ENCODE measurements around the gene PRDM15. TPM values are rescaled to one million over a fixed set of nuclear protein-coding genes. Genes with fewer than 3 reads are reported as not detected.

Gene PRDM15
- total RNA-seq, 2 donors from 2014 or later, result 6.7 to 18.1 TPM

- intact Hi-C loops (cut with DNase I), result no loop called here
- TF ChIP-seq CTCF (IDR thresholded peaks at IDR 0.05) (no peak), POLR2A (IDR thresholded peaks at IDR 0.05) (no peak), POLR2AphosphoS5 (IDR thresholded peaks at IDR 0.05) (no peak)
- H3K36me3 ChIP-seq, result no peaks in the 10 kb centered on the region
- H3K4me1 ChIP-seq (replicated peaks), result peaks cover 23% of the 10 kb centered on the region
- WGBS, result 81% methylated on average over 11 of the region's 11 CpGs
- no peaks in the 10 kb centered on the region for H3K9me3 ChIP-seq
- no peak overlapping the region for H3K27ac ChIP-seq
- no peak for DNase-seq (ENCODE audit: low spot score)
- no peak overlapping the region for H3K4me3 ChIP-seq
- H3K27me3 ChIP-seq (replicated peaks; ENCODE audit: insufficient read depth), result no peaks in the 10 kb centered on the region
These were observed 119.8 kb downstream of the PRDM15 start for GRCh38 chr21:41759214-41759840.

DNA sequence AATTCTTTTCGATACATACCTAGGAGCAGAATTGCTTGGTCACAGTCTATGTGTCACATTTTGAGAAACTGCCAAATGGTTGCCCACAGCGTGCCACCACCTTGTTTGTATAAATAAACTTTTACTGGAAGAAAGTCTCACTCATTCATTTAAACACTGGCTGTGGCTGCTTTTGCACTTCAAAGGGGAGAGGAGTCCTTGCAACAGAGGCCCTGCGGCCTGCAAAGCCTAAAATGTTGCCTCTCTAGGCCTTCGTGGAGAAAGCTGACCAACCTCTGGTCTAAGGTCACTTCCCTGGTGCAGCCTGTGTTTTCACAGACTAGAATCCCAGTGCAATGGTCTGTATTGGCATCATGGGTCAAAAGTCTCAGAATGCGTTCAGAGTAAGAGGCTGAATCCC lies 120.6 kb downstream of the PRDM15 start:
- peaks cover 23% of the 10 kb centered on the region for H3K4me1 ChIP-seq (replicated peaks)
- intact Hi-C loops (cut with DNase I), result no loop called here
- H3K36me3 ChIP-seq, result no peaks in the 10 kb centered on the region
- WGBS, result 63% methylated on average over 5 of the region's 5 CpGs
- no peaks in the 10 kb centered on the region for H3K9me3 ChIP-seq
- no peaks in the 10 kb centered on the region for H3K27me3 ChIP-seq (replicated peaks; ENCODE audit: insufficient read depth)
- H3K27ac ChIP-seq, result no peak overlapping the region
- DNase-seq (ENCODE audit: low spot score), result no peak
- TF ChIP-seq POLR2AphosphoS5 (IDR thresholded peaks at IDR 0.05), result no peak
- no peak overlapping the region for H3K4me3 ChIP-seq

DNA sequence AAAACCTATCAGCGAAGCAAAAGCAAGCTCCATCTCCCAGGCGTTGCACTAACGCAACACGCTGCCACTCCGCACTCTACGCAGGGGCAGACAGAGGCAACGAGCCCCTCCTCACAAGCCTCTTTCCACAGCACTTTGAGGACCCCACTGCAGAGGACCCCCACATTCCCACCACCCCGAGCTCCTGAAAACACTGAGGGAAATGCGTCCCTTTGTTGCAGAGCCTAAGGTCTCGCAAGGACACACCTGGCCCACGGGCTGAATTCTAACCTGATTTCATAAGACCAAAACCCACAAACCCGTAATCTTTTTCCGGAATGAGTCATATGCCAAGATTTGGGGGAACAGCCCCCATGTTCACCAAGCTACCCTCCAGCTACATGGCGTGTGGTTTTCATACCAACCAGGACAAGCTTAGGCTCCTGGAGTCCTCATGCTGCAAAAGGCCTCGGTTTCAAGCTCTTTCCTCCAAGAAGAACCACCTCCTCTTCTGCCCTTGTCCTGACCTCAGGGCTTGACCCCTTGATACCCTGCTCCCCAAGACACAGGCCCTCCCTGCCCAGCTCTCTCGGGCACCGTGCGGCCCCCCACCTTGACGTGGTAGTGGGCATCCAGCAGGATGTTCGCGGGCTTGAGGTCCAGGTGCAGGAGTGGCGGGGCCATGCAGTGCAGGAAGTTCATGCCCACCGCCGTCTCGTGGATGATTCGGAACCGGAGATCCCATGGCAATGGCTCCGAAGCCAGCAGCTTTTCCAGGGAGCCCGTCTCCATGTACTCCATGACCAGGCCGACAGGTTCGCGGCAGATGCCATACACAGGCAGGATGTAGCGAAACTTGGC lies 123.0 kb downstream of the PRDM15 start:
- no peak for TF ChIP-seq POLR2A (IDR thresholded peaks at IDR 0.05)
- no peak for TF ChIP-seq POLR2AphosphoS5 (IDR thresholded peaks at IDR 0.05)
- no peak for TF ChIP-seq CTCF (IDR thresholded peaks at IDR 0.05)
- DNase-seq (ENCODE audit: low spot score), result no peak
- H3K9me3 ChIP-seq, result no peaks in the 10 kb centered on the region
- H3K36me3 ChIP-seq, result no peaks in the 10 kb centered on the region
- WGBS, result 91% methylated on average over 33 of the region's 33 CpGs
- no peak overlapping the region for H3K27ac ChIP-seq
- H3K4me3 ChIP-seq, result no peak overlapping the region
- H3K4me1 ChIP-seq (replicated peaks), result peaks cover 25% of the 10 kb centered on the region
- no peaks in the 10 kb centered on the region for H3K27me3 ChIP-seq (replicated peaks; ENCODE audit: insufficient read depth)
- intact Hi-C loops (cut with DNase I), result no loop called here

DNA sequence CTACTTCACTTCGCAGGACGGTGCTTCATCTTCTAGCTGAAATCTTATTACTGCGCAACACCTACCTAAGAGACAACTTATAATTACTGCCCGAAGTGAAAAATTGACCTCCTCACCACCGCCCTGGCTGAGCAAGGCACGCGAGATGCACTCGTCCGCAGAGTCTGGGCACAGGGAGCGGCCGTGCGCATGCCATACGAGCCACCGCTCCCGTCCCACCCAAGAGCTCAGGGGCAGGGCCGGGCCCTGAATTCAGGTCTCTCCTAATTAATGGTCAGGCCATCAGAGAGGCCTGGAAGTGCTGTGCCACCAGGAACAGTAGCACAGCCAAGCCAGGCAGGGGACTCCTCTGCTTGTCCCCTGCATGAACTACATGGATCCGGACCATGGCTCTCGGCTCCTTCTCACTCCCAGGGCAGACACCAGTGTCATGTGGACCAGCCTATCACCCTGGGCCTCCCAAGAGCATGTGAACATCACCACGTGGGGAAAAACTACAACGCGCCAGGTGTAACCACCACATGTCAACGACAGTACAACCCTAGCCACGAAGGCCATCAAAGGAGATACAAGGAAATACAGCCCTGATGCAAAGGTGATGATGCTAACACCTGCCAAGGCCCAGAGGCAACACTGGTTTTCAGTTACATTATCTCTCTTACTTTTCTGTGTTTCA lies 123.7 kb downstream of the PRDM15 start:
- DNase-seq (ENCODE audit: low spot score), result no peak
- TF ChIP-seq CTCF (IDR thresholded peaks at IDR 0.05) (no peak), POLR2AphosphoS5 (IDR thresholded peaks at IDR 0.05) (no peak), POLR2A (IDR thresholded peaks at IDR 0.05) (no peak)
- intact Hi-C loops (cut with DNase I), result no loop called here
- Histone ChIP-seq H3K9me3 (no peaks in the 10 kb centered on the region), H3K4me1 (replicated peaks) (peaks cover 24% of the 10 kb centered on the region), H3K27me3 (replicated peaks; ENCODE audit: insufficient read depth) (no peaks in the 10 kb centered on the region), H3K4me3 (no peak overlapping the region), H3K36me3 (no peaks in the 10 kb centered on the region), H3K27ac (no peak overlapping the region)
- WGBS, result 88% methylated on average over 23 of the region's 23 CpGs

- intact Hi-C loops (cut with DNase I), result no loop called here
- Histone ChIP-seq H3K27me3 (replicated peaks; ENCODE audit: insufficient read depth) (no peaks in the 10 kb centered on the region), H3K9me3 (no peaks in the 10 kb centered on the region), H3K4me3 (no peak overlapping the region), H3K4me1 (replicated peaks) (peaks cover 19% of the 10 kb centered on the region), H3K27ac (no peak overlapping the region), H3K36me3 (no peaks in the 10 kb centered on the region)
- WGBS, result 49% methylated on average over 10 of the region's 10 CpGs
- TF ChIP-seq POLR2A (IDR thresholded peaks at IDR 0.05) (no peak), POLR2AphosphoS5 (IDR thresholded peaks at IDR 0.05) (no peak), CTCF (IDR thresholded peaks at IDR 0.05) (no peak)
- no peak for DNase-seq (ENCODE audit: low spot score)
These were observed 124.7 kb downstream of the PRDM15 start for GRCh38 chr21:41754479-41754891.

Data from prostate gland (tissue), 2 donors.